SKM-1 (cell line): ENCODE results near the gene ALS2CL.

Experiments used
- DNase-seq: peaks from one replicate; lab custom pipeline; 2025; ENCODE audit not compliant: unreplicated experiment; lab: John Stamatoyannopoulos, UW

The ALS2CL gene

GRCh38 chr3:46667061-46667621 is 26.3 kb downstream of the ALS2CL start:
- no peak for DNase-seq

- DNase-seq = no peak
These were observed 27.0 kb downstream of the ALS2CL start for GRCh38 chr3:46666453-46666845.

GRCh38 chr3:46665763-46666452 is 27.6 kb downstream of the ALS2CL start:
- DNase-seq = no peak

GRCh38 chr3:46664971-46665762 is 28.3 kb downstream of the ALS2CL start:
- DNase-seq = no peak

GRCh38 chr3:46664188-46664970 is 29.1 kb downstream of the ALS2CL start:
- DNase-seq = no peak

- no peak for DNase-seq
These were observed 29.8 kb downstream of the ALS2CL start for GRCh38 chr3:46663591-46664135.

- no peak for DNase-seq
These were observed 30.5 kb downstream of the ALS2CL start for GRCh38 chr3:46662771-46663551.

GRCh38 chr3:46661776-46662766 is 31.4 kb downstream of the ALS2CL start:
- no peak for DNase-seq

- DNase-seq = no peak
These were observed 32.6 kb downstream of the ALS2CL start for GRCh38 chr3:46660543-46661523.

GRCh38 chr3:46660003-46660402 is 33.5 kb downstream of the ALS2CL start:
- no peak for DNase-seq

GRCh38 chr3:46659285-46659684 is 34.2 kb downstream of the ALS2CL start:
- DNase-seq = no peak

- DNase-seq = no peak
These were observed 36.5 kb downstream of the ALS2CL start for GRCh38 chr3:46656778-46657556.

- DNase-seq = no peak
These were observed 38.2 kb downstream of the ALS2CL start for GRCh38 chr3:46655271-46655670.

- no peak for DNase-seq
These were observed 42.4 kb downstream of the ALS2CL start for GRCh38 chr3:46651084-46651483.

- DNase-seq = no peak
These were observed 44.0 kb downstream of the ALS2CL start for GRCh38 chr3:46649436-46649835.

GRCh38 chr3:46648096-46648495 is 45.4 kb downstream of the ALS2CL start:
- no peak for DNase-seq

GRCh38 chr3:46646700-46647099 is 46.8 kb downstream of the ALS2CL start:
- no peak for DNase-seq
